ENCODE measurements around the gene SAMD4B. TPM values are rescaled to one million over a fixed set of nuclear protein-coding genes. Genes with fewer than 3 reads are reported as not detected.

SAMD4B gene
- total and polyA plus RNA-seq, 2 experiments from 2014 or later: 104 to 172 TPM

GRCh38 chr19:39403331-39404312, 61.4 kb downstream of the SAMD4B start:
- Mint-ChIP-seq H3K9me3 (no peaks in the 10 kb centered on the region; the same call in 2 of the 3 replicates), H3K4me1 (peaks cover 50% of the 10 kb centered on the region), H3K27me3 (ENCODE audit: insufficient read depth, low read depth, poor library complexity) (peaks cover 29% of the 10 kb centered on the region), H3K27ac (peak overlapping the region; percentile 99), H3K4me3 (peak overlapping the region; percentile 85), H3K36me3 (ENCODE audit: low read depth) (peaks cover 20% of the 10 kb centered on the region)
- H3K4me2 ChIP-seq: peak overlapping the region; percentile 91
- H3K4me3 ChIP-seq: peak overlapping the region; percentile 99
- peaks cover 19% of the 10 kb centered on the region for H3K79me2 ChIP-seq (replicated peaks; ENCODE audit: insufficient read depth)
- DNase-seq (ENCODE audit: low spot score) (peak; percentile 92), ATAC-seq (peak; percentile 13)
- H3K4me1 ChIP-seq (ENCODE audit: insufficient read depth): peaks cover 47% of the 10 kb centered on the region
- H2AFZ ChIP-seq: 0 out of 2 replicates have a peak overlapping the region, but pooled peaks have one; percentile 2
- H3K27ac ChIP-seq (ENCODE audit: low read depth): peak overlapping the region; percentile 100
- H3F3A ChIP-seq (replicated peaks; ENCODE audit: low read depth): peaks cover 43% of the 10 kb centered on the region; the same call in 1 of the 2 replicates
- H3K27me3 ChIP-seq (ENCODE audit: insufficient read depth): no peaks in the 10 kb centered on the region
- TF ChIP-seq ZNF114 (CRISPR knock-in tag; IDR thresholded peaks at IDR 0.05) (no peak), POLR2AphosphoS5 (IDR thresholded peaks at IDR 0.05; ENCODE audit: low read depth) (peak; percentile 62)
- H3K36me3 ChIP-seq (ENCODE audit: insufficient read depth): no peaks in the 10 kb centered on the region
- H4K20me1 ChIP-seq (replicated peaks; ENCODE audit: insufficient read depth): no peaks in the 10 kb centered on the region; the same call in 1 of the 2 replicates
- no peaks in the 10 kb centered on the region for H3K9me2 ChIP-seq (ENCODE audit: insufficient read depth)

- H3K27me3 ChIP-seq (ENCODE audit: insufficient read depth): no peaks in the 10 kb centered on the region
- no peaks in the 10 kb centered on the region for H3K9me2 ChIP-seq (ENCODE audit: insufficient read depth)
- Mint-ChIP-seq H3K4me1 (peaks cover 54% of the 10 kb centered on the region), H3K36me3 (ENCODE audit: low read depth) (peaks cover 14% of the 10 kb centered on the region; the same call in 2 of the 3 replicates), H3K9me3 (no peaks in the 10 kb centered on the region; the same call in 2 of the 3 replicates), H3K27ac (peak overlapping the region; percentile 78), H3K27me3 (ENCODE audit: insufficient read depth, low read depth, poor library complexity) (peaks cover 34% of the 10 kb centered on the region), H3K4me3 (peak overlapping the region; percentile 94; the same call in 2 of the 3 replicates)
- H2AFZ ChIP-seq: no peak overlapping the region
- peak overlapping the region; percentile 91 for H3K4me2 ChIP-seq
- H3K27ac ChIP-seq (ENCODE audit: low read depth): peak overlapping the region; percentile 85; the same call in 1 of the 2 replicates
- H4K20me1 ChIP-seq (replicated peaks; ENCODE audit: insufficient read depth): peaks cover under 1% of the 10 kb centered on the region
- H3K79me2 ChIP-seq (replicated peaks; ENCODE audit: insufficient read depth): peaks cover 23% of the 10 kb centered on the region
- H3K4me3 ChIP-seq: peak overlapping the region; percentile 99; the same call in 1 of the 2 replicates
- peaks cover 42% of the 10 kb centered on the region; the same call in 1 of the 2 replicates for H3F3A ChIP-seq (replicated peaks; ENCODE audit: low read depth)
- DNase-seq (ENCODE audit: low spot score) (no peak), ATAC-seq (no peak)
- H3K36me3 ChIP-seq (ENCODE audit: insufficient read depth): no peaks in the 10 kb centered on the region
- H3K4me1 ChIP-seq (ENCODE audit: insufficient read depth): peaks cover 54% of the 10 kb centered on the region
- TF ChIP-seq CREB1 (CRISPR knock-in tag; IDR thresholded peaks at IDR 0.05; ENCODE audit: low read depth) (no peak), EZH2 (IDR thresholded peaks at IDR 0.05; ENCODE audit: low read depth, unreplicated experiment) (no peak), NANOG (IDR thresholded peaks at IDR 0.05; ENCODE audit: borderline replicate concordance) (no peak), ZNF462 (CRISPR knock-in tag; IDR thresholded peaks at IDR 0.05) (no peak), POLR2AphosphoS5 (IDR thresholded peaks at IDR 0.05; ENCODE audit: low read depth) (no peak), EZH2phosphoT487 (IDR thresholded peaks at IDR 0.05; ENCODE audit: unreplicated experiment) (no peak), REST (IDR thresholded peaks at IDR 0.05; ENCODE audit: unreplicated experiment) (no peak)
Measured at GRCh38 chr19:39405261-39405957, 63.2 kb downstream of the SAMD4B start.

Measured in GM23338 (cell line).